Adrenal gland (tissue), 12 donors: ENCODE measurements around the gene PEAR1. TPM values are rescaled to one million over a fixed set of nuclear protein-coding genes. Genes with fewer than 3 reads are reported as not detected.

Experiments used
- DNase-seq, 7 donors: peaks; one replicate each; pipeline ENCODE4 v3.0.0-alpha.2; 2019 to 2020
- H3K27ac ChIP-seq, 5 donors: fragments of 200-600 bp; sonication (generic) in 4 of 5; 1 replicate in 3 of 5; 2 replicates in 2 of 5; pipeline versions ENCODE4 v1.5.1 to v1.8.0; 2016 to 2020; ENCODE audit warnings: mild to moderate bottlenecking in 1 of 5
- H3K27me3 ChIP-seq: fragments of 200-600 bp; 2 replicates; pipeline ENCODE4 v1.8.0; 2021
- H3K36me3 ChIP-seq, 2 donors: fragments of 200-600 bp; replicated peaks in 1 of 2; 1 replicate in 1 of 2; 2 replicates in 1 of 2; pipeline versions ENCODE4 v1.5.1 to v1.8.0; 2018 to 2022
- H3K4me1 ChIP-seq, 2 donors: fragments of 200-600 bp; replicated peaks in 1 of 2; 1 replicate in 1 of 2; 2 replicates in 1 of 2; pipeline versions ENCODE4 v1.5.1 to v1.8.0; 2018 to 2021
- H3K4me3 ChIP-seq, 4 donors: fragments of 200-600 bp; sonication (generic) in 3 of 4; one replicate each; pipeline ENCODE4 v1.5.1; 2016 to 2018
- H3K9me3 ChIP-seq, 3 donors: fragments of 200-600 bp; sonication (generic) in 1 of 3; replicated peaks in 1 of 3; 1 replicate in 2 of 3; 2 replicates in 1 of 3; pipeline versions ENCODE4 v1.5.1 to v1.8.0; 2016 to 2021
- POLR2A ChIP-seq, 2 donors: fragments of 450-650 bp; IDR thresholded peaks; one replicate each; pipeline ENCODE4 v1.6.1; 2017; ENCODE audit warnings: antibody characterized with exemption in 2 of 2, mild to moderate bottlenecking in 2 of 2, moderate library complexity in 1 of 2
- WGBS, 4 donors: extraction: QIAGEN DNeasy Blood & Tissue Kit in 2 of 4; methylation state at CpG; one replicate each; pipeline versions ENCODE4 v1.1.5 to v1.1.7; 2013 to 2017; 5-methylcytosine and 5-hydroxymethylcytosine counted together
- intact Hi-C, 2 donors: fragments of 100-400 bp; cut with DNase I; formaldehyde crosslinking; loops; one replicate each; pipeline versions ENCODE4 v1.14.1 to v1.15.0; 2022 to 2023
- polyA plus RNA-seq, 3 donors: library from polyadenylated mRNA; stranded (reverse); fragments of 200-250 nt in 2 of 3; fragments of 350-450 nt in 1 of 3; fragmentation: Illumina TruSeq in 1 of 3; extraction: RNeasy Lipid Tissue Mini Kit (QIAGEN cat#74804) in 1 of 3; gene quantifications; one replicate each; pipeline ENCODE4 v1.2.3, GENCODE V29; 2013 to 2014
- total RNA-seq, 9 donors: library from RNA; depleted of rRNA in 4 of 9; stranded (reverse); fragments of >200 nt in 4 of 9; fragments of 120-200 nt in 1 of 9; fragmentation: NEBNext Ultra II Directional in 1 of 9; extraction: Animal tissue kit (Norgen Biotek cat#: 25700) in 1 of 9; gene quantifications; one replicate each; pipeline versions ENCODE4 v1.1.0 to v1.2.4, GENCODE V29; 2013 to 2023
- TF ChIP-seq, protein P1 (sequence below), 6 experiments: fragments of 450-650 bp in 4 of 6; fragments of 200-600 bp in 2 of 6; sonication (generic) in 1 of 6; IDR thresholded peaks; 1 replicate in 5 of 6; 2 replicates in 1 of 6; pipeline versions ENCODE4 v1.5.1 to v1.8.0; 2016 to 2021; ENCODE audit warnings: antibody characterized with exemption in 6 of 6, mild to moderate bottlenecking in 2 of 6, moderate library complexity in 1 of 6
- donor health status: healthy with polysubstance abuse.
- donor health status: Bipolar disorder and iron deficiency.
- donor health status: DM: yes; HTN: yes; CAD: no.
- donor health status: DM: no; HTN: no; CAD: no.
- donor health status: DM: no; HTN: no; CAD: no.
- donor health status: DM: yes; HTN: yes; CAD: no.

PEAR1 gene
- total and polyA plus RNA-seq, 12 donors = 4.2 to 31.1 (median 10.4) TPM

DNA sequence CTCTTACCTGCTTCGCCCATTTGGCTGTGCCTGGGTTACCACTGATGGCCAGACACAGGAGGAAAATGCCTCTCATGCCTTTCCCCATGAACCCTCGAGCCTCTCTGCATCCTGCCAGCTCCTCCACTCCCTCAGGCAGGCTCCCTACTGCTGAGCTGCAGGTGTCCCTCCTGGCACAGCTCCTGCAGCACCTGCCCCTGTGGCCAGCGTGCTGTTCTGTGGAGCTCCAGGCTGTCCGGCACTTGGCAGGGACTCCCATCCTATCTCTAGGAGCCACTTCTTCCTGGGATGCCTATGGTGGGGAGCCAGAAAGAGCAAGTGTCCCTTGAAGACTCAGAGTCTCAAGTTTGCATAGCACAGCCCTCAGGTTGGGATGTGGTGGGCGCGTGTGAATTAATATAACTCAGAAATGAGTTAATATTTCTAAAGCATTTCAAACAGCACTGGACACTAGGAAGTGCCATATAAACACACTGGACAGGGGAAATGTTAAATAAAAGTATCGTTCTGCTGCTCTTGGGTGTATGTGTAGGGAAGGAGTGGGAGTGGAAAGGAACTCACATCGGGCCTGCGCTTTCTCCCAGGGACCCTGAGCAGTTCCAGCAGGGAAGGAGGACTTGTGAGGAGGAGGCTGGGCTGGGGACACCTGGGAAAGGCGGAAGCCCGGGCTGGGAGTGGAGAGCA is 29.6 kb downstream of the PEAR1 start:
- H3K27me3 ChIP-seq = peaks cover 47% of the 10 kb centered on the region
- no peaks in the 10 kb centered on the region for H3K9me3 ChIP-seq
- DNase-seq = no peak
- H3K4me3 ChIP-seq = no peak overlapping the region
- WGBS, 4 donors = 17 to 32% (median 22%) methylated on average over 9 to 11 of the region's 11 CpGs
- H3K36me3 ChIP-seq = no peaks in the 10 kb centered on the region
- TF ChIP-seq POLR2A (IDR thresholded peaks at IDR 0.05) = no peak
- TF ChIP-seq, protein P1, sequence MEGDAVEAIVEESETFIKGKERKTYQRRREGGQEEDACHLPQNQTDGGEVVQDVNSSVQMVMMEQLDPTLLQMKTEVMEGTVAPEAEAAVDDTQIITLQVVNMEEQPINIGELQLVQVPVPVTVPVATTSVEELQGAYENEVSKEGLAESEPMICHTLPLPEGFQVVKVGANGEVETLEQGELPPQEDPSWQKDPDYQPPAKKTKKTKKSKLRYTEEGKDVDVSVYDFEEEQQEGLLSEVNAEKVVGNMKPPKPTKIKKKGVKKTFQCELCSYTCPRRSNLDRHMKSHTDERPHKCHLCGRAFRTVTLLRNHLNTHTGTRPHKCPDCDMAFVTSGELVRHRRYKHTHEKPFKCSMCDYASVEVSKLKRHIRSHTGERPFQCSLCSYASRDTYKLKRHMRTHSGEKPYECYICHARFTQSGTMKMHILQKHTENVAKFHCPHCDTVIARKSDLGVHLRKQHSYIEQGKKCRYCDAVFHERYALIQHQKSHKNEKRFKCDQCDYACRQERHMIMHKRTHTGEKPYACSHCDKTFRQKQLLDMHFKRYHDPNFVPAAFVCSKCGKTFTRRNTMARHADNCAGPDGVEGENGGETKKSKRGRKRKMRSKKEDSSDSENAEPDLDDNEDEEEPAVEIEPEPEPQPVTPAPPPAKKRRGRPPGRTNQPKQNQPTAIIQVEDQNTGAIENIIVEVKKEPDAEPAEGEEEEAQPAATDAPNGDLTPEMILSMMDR (IDR thresholded peaks at IDR 0.05) = no peak
- H3K4me1 ChIP-seq = peaks cover 0 to 12% of the 10 kb centered on the region in 2 donors
- no peak overlapping the region for H3K27ac ChIP-seq
- intact Hi-C loops = loop anchor here (2.0 to 10.0 kb wide), 2 partner anchors 28 to 152 kb away; no protein-coding TSS in a partner anchor

DNA sequence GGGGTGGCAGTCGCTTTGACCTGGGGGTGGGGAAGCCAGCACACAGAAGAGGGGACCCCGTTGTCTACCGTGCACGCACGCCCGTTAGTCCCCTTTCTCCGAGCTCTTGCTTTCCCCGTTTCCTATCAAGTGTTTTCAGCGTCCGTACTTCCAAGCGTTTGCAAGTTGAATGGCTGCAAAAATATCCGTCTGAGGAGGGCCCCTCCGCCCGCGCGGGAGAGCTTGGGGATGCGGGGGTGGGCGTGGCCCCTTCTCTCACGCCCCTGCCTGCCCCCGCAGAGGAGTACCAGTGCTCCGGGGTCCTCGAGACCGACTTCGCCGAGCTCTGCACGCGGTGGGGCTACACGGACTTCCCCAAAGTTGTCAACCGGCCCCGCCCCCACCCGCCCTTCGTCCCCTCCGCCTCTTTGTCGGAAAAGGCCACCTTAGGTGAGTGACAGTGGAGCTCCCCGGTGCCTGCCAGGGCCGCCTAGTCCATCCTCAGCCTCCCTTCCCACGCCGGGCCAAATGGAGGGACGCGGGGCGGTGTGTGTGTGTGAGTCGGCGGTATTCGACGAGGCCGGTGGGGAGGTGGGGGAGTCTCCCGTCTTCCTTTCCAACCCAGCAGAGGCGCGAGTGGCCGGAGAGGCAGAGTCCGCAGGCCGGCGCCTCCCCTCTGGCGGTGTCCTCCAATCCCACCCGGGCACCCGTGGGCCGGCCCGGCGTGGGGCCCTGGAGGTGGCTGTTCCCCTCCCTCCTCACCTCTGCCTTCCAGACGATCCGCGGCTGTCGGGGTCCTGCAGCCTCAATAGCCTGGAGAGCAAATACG is 30.4 kb downstream of the PEAR1 start:
- Histone ChIP-seq H3K4me1 (peaks cover 0 to 12% of the 10 kb centered on the region in 2 donors), H3K27me3 (peaks cover 47% of the 10 kb centered on the region), H3K27ac (no peak overlapping the region), H3K4me3 (peak overlapping the region in 1 of 4 donors; percentile 8), H3K9me3 (no peaks in the 10 kb centered on the region), H3K36me3 (no peaks in the 10 kb centered on the region)
- intact Hi-C loops = loop anchor here (2.0 to 10.0 kb wide), 2 partner anchors 29 to 151 kb away; no protein-coding TSS in a partner anchor
- DNase-seq = no peak
- WGBS, 4 donors = 4 to 14% (median 6%) methylated on average over 31 to 64 of the region's 64 CpGs
- TF ChIP-seq, protein P1 (IDR thresholded peaks at IDR 0.05) = no peak
- no peak for TF ChIP-seq POLR2A (IDR thresholded peaks at IDR 0.05)

DNA sequence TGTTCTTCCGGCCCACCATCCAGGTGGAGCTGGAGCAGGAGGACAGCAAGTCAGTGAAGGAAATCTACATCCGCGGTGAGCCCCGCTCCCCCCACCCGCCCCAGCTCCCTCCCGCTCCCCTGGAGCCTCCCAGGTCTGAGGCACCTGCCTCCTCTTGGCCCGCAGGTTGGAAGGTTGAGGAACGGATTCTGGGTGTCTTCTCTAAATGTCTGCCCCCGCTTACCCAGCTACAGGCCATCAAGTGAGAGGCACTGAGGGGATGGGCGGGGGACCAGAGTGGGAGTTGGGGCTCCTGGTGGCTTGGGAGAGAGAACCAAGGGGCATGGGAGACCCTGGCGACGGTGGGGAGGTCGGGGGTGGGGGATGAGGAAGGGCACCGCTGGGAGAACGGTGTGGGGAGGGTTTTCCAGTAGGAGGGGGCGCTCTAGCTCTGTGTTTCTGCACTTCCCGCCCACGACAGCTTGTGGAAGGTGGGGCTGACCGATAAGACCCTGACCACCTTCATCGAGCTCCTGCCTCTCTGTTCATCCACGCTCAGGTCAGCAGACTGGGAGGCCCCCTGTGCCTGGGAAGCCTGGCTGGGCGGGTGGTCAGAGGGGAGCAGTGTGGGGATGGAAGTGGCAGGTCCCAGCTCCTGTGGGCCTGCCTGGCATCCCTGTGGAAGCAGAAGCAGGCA is 31.1 kb downstream of the PEAR1 start:
- Histone ChIP-seq H3K9me3 (no peaks in the 10 kb centered on the region), H3K36me3 (no peaks in the 10 kb centered on the region), H3K27me3 (peaks cover 47% of the 10 kb centered on the region), H3K4me1 (peaks cover 0 to 12% of the 10 kb centered on the region in 2 donors), H3K27ac (no peak overlapping the region), H3K4me3 (no peak overlapping the region)
- 38 to 60% (median 49%) methylated on average over 20 to 22 of the region's 22 CpGs for WGBS, 4 donors
- intact Hi-C loops = loop anchor here in 1 of 2 donors (10.0 kb wide), 1 partner anchor 150 kb away; no protein-coding TSS in a partner anchor
- no peak for DNase-seq
- TF ChIP-seq, protein P1 (IDR thresholded peaks at IDR 0.05) = no peak
- no peak for TF ChIP-seq POLR2A (IDR thresholded peaks at IDR 0.05)
